Natural killer cell treated with Interleukin-12 subunit alpha and Interleukin-12 subunit beta and Interleukin-15 and Interleukin-18, amount 100 ng/mL, for 72 hours (primary cell): ENCODE results near the gene TUBAL3. TPM values are rescaled to one million over a fixed set of nuclear protein-coding genes. Genes with fewer than 3 reads are reported as not detected.

Source experiments
- ATAC-seq, 2 donors: fragments of 150-1000 bp; cut with Tn5 transposase in 1 of 2; sonication (Bioruptor Pico), chemical (Tn5 transposase) in 1 of 2; 2 replicates each; pipeline ENCODE4 v1.10.0; 2021
- DNase-seq: peaks from one replicate; pipeline ENCODE4 v3.0.0; 2022; ENCODE audit warnings: low spot score
- H3K27ac Mint-ChIP-seq, 2 donors: 1 replicate in 1 of 2; 2 replicates in 1 of 2; pipeline ENCODE4 v1.8.0; 2022; ENCODE audit warnings: mixed read lengths in 2 of 2, mild to moderate bottlenecking in 1 of 2, moderate library complexity in 1 of 2
- H3K27me3 Mint-ChIP-seq, 2 donors: 1 replicate in 1 of 2; 2 replicates in 1 of 2; pipeline ENCODE4 v1.8.0; 2022; ENCODE audit warnings: mixed read lengths in 2 of 2
- H3K36me3 Mint-ChIP-seq: one replicate; pipeline ENCODE4 v1.8.0; 2022; ENCODE audit warnings: mixed read lengths
- H3K4me1 Mint-ChIP-seq, 2 donors: 1 replicate in 1 of 2; 2 replicates in 1 of 2; pipeline ENCODE4 v1.8.0; 2022; ENCODE audit warnings: low read depth in 2 of 2, mixed read lengths in 2 of 2, mild to moderate bottlenecking in 1 of 2
- H3K4me3 Mint-ChIP-seq: one replicate; pipeline ENCODE4 v1.8.0; 2022; ENCODE audit warnings: mixed read lengths
- H3K9me3 Mint-ChIP-seq: 2 replicates; pipeline ENCODE4 v1.8.0; 2022; ENCODE audit warnings: mixed read lengths
- total RNA-seq, 2 donors: library from RNA; stranded (reverse); gene quantifications; one replicate each; pipeline ENCODE4 v1.2.3, GENCODE V29; 2022

Gene TUBAL3
- total RNA-seq, 2 donors from 2014 or later, result 0.19 TPM; not detected in 1

- H3K27me3 Mint-ChIP-seq, result peaks cover 5 to 20% of the 10 kb centered on the region in 2 donors
- DNase-seq, result no peak
- H3K36me3 Mint-ChIP-seq, result no peaks in the 10 kb centered on the region
- peaks cover 0 to 9% of the 10 kb centered on the region in 2 donors for H3K4me1 Mint-ChIP-seq
- ATAC-seq, result peak; percentile 62 to 65
- no peaks in the 10 kb centered on the region for H3K9me3 Mint-ChIP-seq
- H3K27ac Mint-ChIP-seq, result no peak overlapping the region
- no peak overlapping the region for H3K4me3 Mint-ChIP-seq
Measured at GRCh38 chr10:5361966-5362365, 42.7 kb downstream of the TUBAL3 start.

- Mint-ChIP-seq H3K4me1 (peaks cover 9 to 16% of the 10 kb centered on the region in 2 donors), H3K27me3 (peaks cover 11 to 31% of the 10 kb centered on the region in 2 donors), H3K4me3 (no peak overlapping the region), H3K27ac (no peak overlapping the region), H3K9me3 (no peaks in the 10 kb centered on the region), H3K36me3 (peaks cover 7% of the 10 kb centered on the region)
- no peak for DNase-seq
- ATAC-seq, result no peak
Measured at GRCh38 chr10:5360318-5360915, 44.2 kb downstream of the TUBAL3 start.

DNA sequence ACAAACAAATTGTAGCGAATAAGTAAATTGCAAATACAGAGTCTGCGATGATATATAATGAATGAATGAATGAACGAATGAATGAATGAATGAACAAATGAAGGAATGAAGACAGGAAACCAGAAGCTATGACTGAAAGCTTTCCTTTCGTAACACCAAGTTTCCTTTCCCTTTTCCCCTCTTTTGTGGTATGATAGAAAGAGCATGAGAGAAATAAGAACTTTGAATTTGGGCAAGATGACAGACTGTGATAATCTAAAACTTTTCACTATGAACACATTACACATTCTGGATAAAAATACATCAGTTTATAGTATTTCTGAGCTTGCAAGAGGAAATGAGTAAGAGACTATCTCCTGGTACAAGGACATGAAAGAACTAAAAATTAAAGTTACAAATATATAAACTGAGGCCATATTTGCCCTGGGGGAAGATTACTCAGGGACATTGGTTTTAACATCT, 48.3 kb downstream of the TUBAL3 start:
- ATAC-seq (no peak), DNase-seq (no peak)
- no peaks in the 10 kb centered on the region for H3K9me3 Mint-ChIP-seq
- H3K36me3 Mint-ChIP-seq, result peaks cover 7% of the 10 kb centered on the region
- peaks cover 13 to 38% of the 10 kb centered on the region in 2 donors for H3K27me3 Mint-ChIP-seq
- H3K27ac Mint-ChIP-seq, result peak overlapping the region in 1 of 2 donors; percentile 36
- no peak overlapping the region for H3K4me3 Mint-ChIP-seq
- peaks cover 9% of the 10 kb centered on the region in 2 donors for H3K4me1 Mint-ChIP-seq

DNA sequence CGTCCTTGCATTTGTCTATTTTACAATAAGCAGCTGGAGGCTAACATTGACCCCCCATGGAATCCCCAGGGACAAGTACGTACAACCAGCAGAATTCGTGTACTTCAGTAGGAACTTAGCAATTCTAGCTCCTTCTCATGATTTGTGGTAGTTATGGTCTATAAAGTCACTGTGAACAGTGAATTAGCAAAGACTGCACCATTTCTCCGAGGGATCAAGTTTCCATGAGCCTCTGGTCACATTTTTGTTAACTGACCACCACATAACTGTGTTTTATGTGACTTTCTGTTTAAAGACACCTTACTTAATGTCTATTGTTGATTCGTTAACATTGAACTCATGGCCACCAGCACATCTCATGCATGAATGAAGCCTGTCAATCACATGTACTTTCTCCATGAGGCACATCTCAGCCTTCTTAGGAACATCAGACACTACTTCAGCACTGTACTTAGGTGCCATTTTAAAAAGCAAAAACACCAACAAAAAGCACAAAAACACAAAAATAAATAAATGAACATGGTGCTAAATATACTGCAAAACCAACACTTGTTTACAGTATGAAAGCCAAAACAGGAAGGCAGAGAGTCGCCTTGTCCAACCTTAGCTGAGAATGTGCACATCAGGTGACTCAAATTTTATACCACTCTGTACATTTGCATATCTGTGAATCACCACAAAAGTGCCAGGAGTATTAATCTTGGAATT, 48.9 kb downstream of the TUBAL3 start:
- H3K27ac Mint-ChIP-seq, result peak overlapping the region in 1 of 2 donors; percentile 36
- no peak for ATAC-seq
- no peak overlapping the region for H3K4me3 Mint-ChIP-seq
- no peaks in the 10 kb centered on the region for H3K9me3 Mint-ChIP-seq
- H3K4me1 Mint-ChIP-seq, result peaks cover 9% of the 10 kb centered on the region in 2 donors
- peaks cover 13 to 38% of the 10 kb centered on the region in 2 donors for H3K27me3 Mint-ChIP-seq
- no peak for DNase-seq
- peaks cover 7% of the 10 kb centered on the region for H3K36me3 Mint-ChIP-seq

GRCh38 chr10:5354068-5354467, 50.6 kb downstream of the TUBAL3 start:
- H3K4me3 Mint-ChIP-seq, result no peak overlapping the region
- no peaks in the 10 kb centered on the region for H3K9me3 Mint-ChIP-seq
- DNase-seq (no peak), ATAC-seq (no peak)
- H3K4me1 Mint-ChIP-seq, result peaks cover 9% of the 10 kb centered on the region in 2 donors
- H3K27ac Mint-ChIP-seq, result no peak overlapping the region
- H3K36me3 Mint-ChIP-seq, result peaks cover 7% of the 10 kb centered on the region
- H3K27me3 Mint-ChIP-seq, result peaks cover 11 to 38% of the 10 kb centered on the region in 2 donors

DNA sequence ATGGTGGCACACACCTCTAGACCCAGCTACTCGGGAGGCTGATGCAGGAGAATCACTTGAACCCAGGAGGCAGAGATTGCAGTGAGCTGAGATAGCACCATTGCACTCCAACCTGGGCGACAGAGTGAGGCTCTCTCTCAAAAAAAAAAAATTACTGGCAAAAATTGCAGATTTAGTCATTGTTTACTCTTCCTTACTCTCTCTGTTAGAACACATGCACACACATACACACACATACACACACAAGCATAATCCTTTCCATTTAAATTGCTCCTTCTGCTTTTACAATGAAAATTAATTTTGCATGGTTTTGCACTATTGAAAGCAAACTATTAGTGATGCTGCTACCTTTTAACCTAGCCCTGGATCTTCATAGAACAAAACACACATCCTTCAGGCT, 55.3 kb downstream of the TUBAL3 start:
- DNase-seq, result no peak
- no peaks in the 10 kb centered on the region for H3K36me3 Mint-ChIP-seq
- no peak for ATAC-seq
- no peaks in the 10 kb centered on the region for H3K4me1 Mint-ChIP-seq
- peaks cover 0 to 2% of the 10 kb centered on the region in 2 donors for H3K27me3 Mint-ChIP-seq
- no peak overlapping the region for H3K27ac Mint-ChIP-seq
- no peak overlapping the region for H3K4me3 Mint-ChIP-seq
- no peaks in the 10 kb centered on the region for H3K9me3 Mint-ChIP-seq

- H3K27ac Mint-ChIP-seq, result no peak overlapping the region
- no peaks in the 10 kb centered on the region for H3K27me3 Mint-ChIP-seq
- ATAC-seq (no peak), DNase-seq (no peak)
- H3K9me3 Mint-ChIP-seq, result no peaks in the 10 kb centered on the region
- H3K4me1 Mint-ChIP-seq, result peaks cover 12 to 16% of the 10 kb centered on the region in 2 donors
- no peak overlapping the region for H3K4me3 Mint-ChIP-seq
- no peaks in the 10 kb centered on the region for H3K36me3 Mint-ChIP-seq
Measured at GRCh38 chr10:5346881-5347280, 57.7 kb downstream of the TUBAL3 start.

DNA sequence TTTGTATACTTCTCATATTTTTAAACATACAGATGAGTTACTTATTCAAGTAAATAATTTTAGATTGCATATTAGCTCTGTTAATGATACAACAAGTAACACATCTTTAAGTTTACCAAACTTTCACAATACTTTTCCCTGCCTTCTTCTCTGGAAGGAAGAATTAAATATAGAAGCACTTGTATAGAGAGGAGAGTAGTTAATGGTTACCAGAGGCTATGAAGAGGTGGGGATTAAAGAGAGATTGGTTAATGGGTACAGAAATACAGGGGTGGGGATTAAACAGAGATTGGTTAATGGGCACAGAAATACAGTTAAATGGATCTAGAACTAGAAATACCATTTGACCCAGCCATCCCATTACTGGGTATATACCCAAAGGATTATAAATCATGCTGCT, 59.9 kb downstream of the TUBAL3 start:
- Mint-ChIP-seq H3K9me3 (no peaks in the 10 kb centered on the region), H3K36me3 (no peaks in the 10 kb centered on the region), H3K27ac (peak overlapping the region in 1 of 2 donors; percentile 20), H3K27me3 (no peaks in the 10 kb centered on the region), H3K4me1 (peaks cover 12 to 17% of the 10 kb centered on the region in 2 donors), H3K4me3 (no peak overlapping the region)
- DNase-seq, result no peak
- ATAC-seq, result no peak

DNA sequence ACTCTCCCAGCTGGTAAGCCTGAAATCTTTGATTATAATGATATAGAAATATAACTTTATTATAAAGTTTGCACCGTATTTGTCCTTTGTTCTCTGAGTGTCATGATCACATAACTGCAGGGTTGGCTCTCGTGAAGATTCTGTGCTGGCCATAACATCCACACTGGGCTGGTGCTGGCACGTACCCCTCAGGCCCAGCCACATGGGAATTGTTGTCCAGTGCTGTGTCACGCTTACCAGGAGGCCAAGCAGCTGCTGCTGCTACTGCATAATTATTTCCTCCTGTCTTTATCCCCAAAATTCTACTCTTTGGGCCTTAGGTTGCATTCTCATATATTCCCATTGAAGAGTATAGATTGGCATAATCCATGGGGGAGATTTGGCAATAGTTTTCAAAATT, 60.6 kb downstream of the TUBAL3 start:
- Mint-ChIP-seq H3K4me3 (no peak overlapping the region), H3K4me1 (peaks cover 12 to 17% of the 10 kb centered on the region in 2 donors), H3K27me3 (no peaks in the 10 kb centered on the region), H3K27ac (peak overlapping the region in 1 of 2 donors; percentile 20), H3K9me3 (no peaks in the 10 kb centered on the region), H3K36me3 (no peaks in the 10 kb centered on the region)
- DNase-seq (no peak), ATAC-seq (no peak)

DNA sequence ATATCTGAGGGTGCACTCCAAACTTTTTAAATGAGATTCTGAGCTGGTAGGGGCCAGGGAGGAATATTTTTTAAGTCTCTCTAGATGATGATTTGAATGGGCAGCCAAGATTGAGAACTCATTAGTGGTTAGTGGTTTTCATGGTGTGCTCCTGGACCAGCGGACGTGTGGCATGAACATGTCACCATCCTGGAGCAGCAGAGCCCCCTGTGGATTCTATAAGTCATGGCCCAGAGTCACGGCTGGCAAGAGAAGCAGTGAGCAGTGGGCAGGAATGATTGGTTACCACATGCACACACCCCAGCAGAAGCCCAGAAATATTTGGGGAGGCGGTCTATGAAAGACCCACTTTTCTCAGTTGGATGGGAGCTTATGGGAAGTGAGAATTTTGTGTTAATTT, 61.1 kb downstream of the TUBAL3 start:
- H3K9me3 Mint-ChIP-seq, result no peaks in the 10 kb centered on the region
- no peak overlapping the region for H3K4me3 Mint-ChIP-seq
- no peaks in the 10 kb centered on the region for H3K36me3 Mint-ChIP-seq
- peak overlapping the region in 1 of 2 donors; percentile 20 for H3K27ac Mint-ChIP-seq
- ATAC-seq (peak; percentile 82 to 84), DNase-seq (no peak)
- H3K4me1 Mint-ChIP-seq, result peaks cover 12 to 17% of the 10 kb centered on the region in 2 donors
- no peaks in the 10 kb centered on the region for H3K27me3 Mint-ChIP-seq

Other genes with a start within 250 kb of the TUBAL3 start
- 1 to 10 TPM in 1 of 2 donors, under 1 TPM in 1; 0.38 to 1.3 TPM for gene AKR1C8, start 219.7 kb downstream of the TUBAL3 start, total RNA-seq
- not detected for gene AKR1C4, start 208.0 kb downstream of the TUBAL3 start, total RNA-seq
- not detected for gene UCN3, start 39.9 kb downstream of the TUBAL3 start, total RNA-seq
- 10 to 100 TPM; 20.1 to 36.0 TPM for gene NET1, start 7.7 kb upstream of the TUBAL3 start, total RNA-seq
- not detected for gene CALML5, start 94.7 kb upstream of the TUBAL3 start, total RNA-seq
- not detected for gene CALML3, start 120.1 kb upstream of the TUBAL3 start, total RNA-seq